T-helper 9 cell (primary cell): Measurements from ENCODE around the gene NEMF.

ENCODE experiments used
- DNase-seq: peaks from one replicate; pipeline ENCODE4 v3.0.0-alpha.2; 2020

The NEMF gene

DNA sequence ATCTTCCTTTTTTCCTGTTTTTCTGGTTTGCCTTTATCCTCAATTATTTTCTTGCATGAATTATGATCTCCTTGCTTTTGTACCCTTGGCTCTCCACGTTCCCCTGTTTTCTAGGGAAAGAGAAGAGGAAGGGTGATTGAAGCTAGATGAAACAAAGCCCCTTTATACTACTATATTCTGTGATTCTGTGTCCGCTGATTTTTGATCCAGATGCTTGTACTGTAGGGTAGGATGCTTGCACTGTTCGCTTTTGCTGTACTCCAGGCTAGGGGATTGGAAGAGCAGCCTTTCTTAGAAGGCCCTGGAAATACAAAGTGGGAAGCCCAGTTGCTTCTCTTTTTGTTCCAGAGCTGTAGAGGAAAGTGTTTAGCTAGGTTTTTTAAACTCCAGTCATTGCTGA lies 119.7 kb downstream of the NEMF start:
- no peak for DNase-seq
